Liver (tissue), 9 donors: Measurements from ENCODE around the gene HOXA5. TPM values are rescaled to one million over a fixed set of nuclear protein-coding genes. Genes with fewer than 3 reads are reported as not detected.

Experiments used
- DNase-seq: peaks from one replicate; pipeline ENCODE4 v3.0.0-alpha.2; 2017; ENCODE audit warnings: low spot score
- H3K27ac ChIP-seq, 2 donors: one replicate each; pipeline ENCODE4 v1.7.0; 2013; ENCODE audit warnings: inconsistent platforms in 2 of 2, low read length in 2 of 2, control low read depth in 1 of 2, low read depth in 1 of 2, mild to moderate bottlenecking in 1 of 2
- H3K27me3 ChIP-seq, 4 donors: one replicate each; pipeline versions ENCODE4 v1.6.1 to v1.7.0; 2013; ENCODE audit warnings: low read length in 3 of 4, inconsistent platforms in 1 of 4, mild to moderate bottlenecking in 1 of 4, moderate library complexity in 1 of 4; ENCODE audit not compliant: control insufficient read depth in 4 of 4, insufficient read depth in 4 of 4
- H3K36me3 ChIP-seq, 4 donors: one replicate each; pipeline versions ENCODE4 v1.6.1 to v1.7.0; 2013; ENCODE audit warnings: low read length in 3 of 4, mild to moderate bottlenecking in 3 of 4, low read depth in 1 of 4, moderate library complexity in 1 of 4; ENCODE audit not compliant: control insufficient read depth in 4 of 4, insufficient read depth in 3 of 4
- H3K4me1 ChIP-seq, 4 donors: one replicate each; pipeline versions ENCODE4 v1.6.1 to v1.7.0; 2013; ENCODE audit warnings: low read length in 3 of 4, mild to moderate bottlenecking in 3 of 4, moderate library complexity in 1 of 4; ENCODE audit not compliant: control insufficient read depth in 4 of 4, insufficient read depth in 4 of 4
- H3K4me3 ChIP-seq, 3 donors: one replicate each; pipeline versions ENCODE4 v1.6.1 to v1.7.0; 2013; ENCODE audit warnings: low read length in 3 of 3, control low read depth in 1 of 3, low read depth in 1 of 3, mild to moderate bottlenecking in 1 of 3
- H3K9ac ChIP-seq, 2 donors: one replicate each; pipeline ENCODE4 v1.7.0; 2013; ENCODE audit warnings: low read length in 2 of 2, mild to moderate bottlenecking in 2 of 2, moderate library complexity in 2 of 2, control low read depth in 1 of 2, low read depth in 1 of 2
- H3K9me3 ChIP-seq, 4 donors: one replicate each; pipeline versions ENCODE4 v1.6.1 to v1.7.0; 2013; ENCODE audit warnings: low read length in 3 of 4; ENCODE audit not compliant: control insufficient read depth in 4 of 4
- EGR1 ChIP-seq, 2 donors: IDR thresholded peaks; 2 replicates each; pipeline ENCODE4 v1.6.1; 2016 to 2018; ENCODE audit warnings: antibody characterized with exemption in 2 of 2, low read depth in 2 of 2
- FOXA1 ChIP-seq: IDR thresholded peaks from 2 replicates; pipeline ENCODE4 v1.6.1; 2016; ENCODE audit warnings: antibody characterized with exemption
- FOXA2 ChIP-seq: IDR thresholded peaks from 2 replicates; pipeline ENCODE4 v1.6.1; 2016; ENCODE audit warnings: antibody characterized with exemption
- GABPA ChIP-seq, 2 donors: IDR thresholded peaks in 1 of 2; conservative IDR thresholded peaks in 1 of 2; 2 replicates each; pipeline ENCODE4 v1.6.1; 2016; ENCODE audit warnings: antibody characterized with exemption in 2 of 2, mild to moderate bottlenecking in 1 of 2, moderate library complexity in 1 of 2
- HNF4G ChIP-seq: IDR thresholded peaks from 2 replicates; pipeline ENCODE4 v1.6.1; 2016; ENCODE audit warnings: antibody characterized with exemption
- JUND ChIP-seq, 2 donors: IDR thresholded peaks; 2 replicates each; pipeline ENCODE4 v1.6.1; 2016; ENCODE audit warnings: antibody characterized with exemption in 2 of 2
- NR2F2 ChIP-seq: IDR thresholded peaks from 2 replicates; pipeline ENCODE4 v1.6.1; 2016; ENCODE audit warnings: antibody characterized with exemption
- RAD21 ChIP-seq, 2 donors: IDR thresholded peaks; 2 replicates each; pipeline ENCODE4 v1.6.1; 2016; ENCODE audit warnings: antibody characterized with exemption in 2 of 2, mild to moderate bottlenecking in 2 of 2
- RXRA ChIP-seq, 2 donors: IDR thresholded peaks; 2 replicates each; pipeline ENCODE4 v1.6.1; 2017 to 2018; ENCODE audit warnings: antibody characterized with exemption in 2 of 2, mild to moderate bottlenecking in 1 of 2
- SP1 ChIP-seq: IDR thresholded peaks from 2 replicates; pipeline ENCODE4 v1.6.1; 2018; ENCODE audit warnings: antibody characterized with exemption, mild to moderate bottlenecking
- TAF1 ChIP-seq: conservative IDR thresholded peaks from 2 replicates; pipeline ENCODE4 v1.6.1; 2016; ENCODE audit warnings: antibody characterized with exemption, mild to moderate bottlenecking
- YY1 ChIP-seq: IDR thresholded peaks from 2 replicates; pipeline ENCODE4 v1.6.1; 2016; ENCODE audit warnings: antibody characterized with exemption, mild to moderate bottlenecking
- WGBS: extraction: QIAGEN DNeasy Blood & Tissue Kit; methylation state at CpG from one replicate; pipeline ENCODE4 v1.1.7; 2013; 5-methylcytosine and 5-hydroxymethylcytosine counted together
- polyA plus RNA-seq, 2 donors: library from polyadenylated mRNA; stranded (reverse) in 1 of 2; unstranded in 1 of 2; fragments of 200-250 nt in 1 of 2; fragments of >200 nt in 1 of 2; fragmentation: Nextera tagmentation in 1 of 2; extraction: Ambion mirVana in 1 of 2; gene quantifications; one replicate each; pipeline versions ENCODE4 v1.2.1 to v1.2.3, GENCODE V29; 2013 to 2015
- total RNA-seq, 2 donors: library from RNA; depleted of rRNA; stranded (reverse); fragments of >200 nt; gene quantifications; one replicate each; pipeline ENCODE4 v1.2.3, GENCODE V29; 2014
- TF ChIP-seq, protein P1 (sequence below): IDR thresholded peaks from 2 replicates; pipeline ENCODE4 v1.6.1; 2016; ENCODE audit warnings: antibody characterized with exemption, mild to moderate bottlenecking
- TF ChIP-seq, protein P2 (sequence below): IDR thresholded peaks from 2 replicates; pipeline ENCODE4 v1.6.1; 2016; ENCODE audit warnings: antibody characterized with exemption
- TF ChIP-seq, protein P3 (sequence below): IDR thresholded peaks from 2 replicates; pipeline ENCODE4 v1.6.1; 2016; ENCODE audit warnings: antibody characterized with exemption
- donor health status: healthy.
- donor health status: healthy.
- donor health status: healthy.
- donor health status: healthy.
- donor health status: healthy.

HOXA5 gene
- total and polyA plus RNA-seq, 4 donors, result 0.40 to 2.1 (median 0.66) TPM

DNA sequence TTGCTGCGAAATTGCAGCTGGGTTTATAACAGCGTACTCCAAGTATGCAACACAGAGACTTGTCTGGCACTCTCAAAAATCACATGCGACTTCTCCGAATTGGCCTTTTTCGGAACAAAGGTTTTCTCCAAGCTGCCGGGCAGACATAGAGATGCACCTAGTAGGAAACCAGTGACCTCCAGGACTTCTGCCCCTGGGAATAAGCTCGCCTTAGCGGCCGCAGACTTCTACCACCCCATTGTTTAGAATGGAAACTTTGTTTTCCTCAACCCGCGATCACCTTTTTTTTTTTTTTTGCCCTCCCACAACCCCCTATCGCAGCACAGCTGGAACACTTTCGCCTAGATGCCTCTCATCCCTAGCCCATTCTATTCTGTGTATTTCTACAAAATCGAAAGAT is 35.5 kb upstream of the HOXA5 start (continued):
- TF ChIP-seq HNF4G, result no peak

DNA sequence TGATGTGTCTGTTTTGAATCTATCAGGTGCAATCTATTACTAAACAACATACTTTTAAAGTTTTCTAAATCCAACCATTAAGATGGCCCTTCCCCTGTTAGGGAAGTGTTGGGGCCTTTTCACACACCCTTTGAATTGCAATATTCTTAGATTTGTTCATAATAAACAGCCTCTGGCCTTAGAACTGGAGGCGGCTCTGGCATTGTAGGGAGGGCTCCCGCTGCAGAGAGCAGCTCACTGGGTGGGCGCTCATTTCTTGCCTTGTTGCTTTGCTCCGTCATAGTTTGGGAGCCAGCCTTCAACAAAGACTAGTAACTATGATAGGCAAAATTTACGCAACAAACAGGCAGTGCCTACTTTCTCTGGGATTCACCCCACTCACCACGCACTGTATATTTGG is 34.9 kb upstream of the HOXA5 start:
- Histone ChIP-seq H3K4me3 (no peak overlapping the region), H3K36me3 (no peaks in the 10 kb centered on the region), H3K4me1 (peaks cover 2 to 15% (median 11%) of the 10 kb centered on the region in 4 donors), H3K27ac (no peak overlapping the region), H3K9ac (no peak overlapping the region), H3K27me3 (peaks cover 18 to 68% (median 25%) of the 10 kb centered on the region in 4 donors), H3K9me3 (no peaks in the 10 kb centered on the region)
- WGBS, result 47% methylated on average over 6 of the region's 6 CpGs
- no peak for DNase-seq
- no peak for TF ChIP-seq YY1
- no peak for TF ChIP-seq RXRA (IDR thresholded peaks at IDR 0.05)
- TF ChIP-seq SP1, result no peak
- TF ChIP-seq GABPA (IDR thresholded peaks at IDR 0.05 in 1 of 2, conservative IDR thresholded peaks at IDR 0.05 in 1 of 2), result no peak
- TF ChIP-seq HNF4G, result no peak
- TF ChIP-seq, protein P1, sequence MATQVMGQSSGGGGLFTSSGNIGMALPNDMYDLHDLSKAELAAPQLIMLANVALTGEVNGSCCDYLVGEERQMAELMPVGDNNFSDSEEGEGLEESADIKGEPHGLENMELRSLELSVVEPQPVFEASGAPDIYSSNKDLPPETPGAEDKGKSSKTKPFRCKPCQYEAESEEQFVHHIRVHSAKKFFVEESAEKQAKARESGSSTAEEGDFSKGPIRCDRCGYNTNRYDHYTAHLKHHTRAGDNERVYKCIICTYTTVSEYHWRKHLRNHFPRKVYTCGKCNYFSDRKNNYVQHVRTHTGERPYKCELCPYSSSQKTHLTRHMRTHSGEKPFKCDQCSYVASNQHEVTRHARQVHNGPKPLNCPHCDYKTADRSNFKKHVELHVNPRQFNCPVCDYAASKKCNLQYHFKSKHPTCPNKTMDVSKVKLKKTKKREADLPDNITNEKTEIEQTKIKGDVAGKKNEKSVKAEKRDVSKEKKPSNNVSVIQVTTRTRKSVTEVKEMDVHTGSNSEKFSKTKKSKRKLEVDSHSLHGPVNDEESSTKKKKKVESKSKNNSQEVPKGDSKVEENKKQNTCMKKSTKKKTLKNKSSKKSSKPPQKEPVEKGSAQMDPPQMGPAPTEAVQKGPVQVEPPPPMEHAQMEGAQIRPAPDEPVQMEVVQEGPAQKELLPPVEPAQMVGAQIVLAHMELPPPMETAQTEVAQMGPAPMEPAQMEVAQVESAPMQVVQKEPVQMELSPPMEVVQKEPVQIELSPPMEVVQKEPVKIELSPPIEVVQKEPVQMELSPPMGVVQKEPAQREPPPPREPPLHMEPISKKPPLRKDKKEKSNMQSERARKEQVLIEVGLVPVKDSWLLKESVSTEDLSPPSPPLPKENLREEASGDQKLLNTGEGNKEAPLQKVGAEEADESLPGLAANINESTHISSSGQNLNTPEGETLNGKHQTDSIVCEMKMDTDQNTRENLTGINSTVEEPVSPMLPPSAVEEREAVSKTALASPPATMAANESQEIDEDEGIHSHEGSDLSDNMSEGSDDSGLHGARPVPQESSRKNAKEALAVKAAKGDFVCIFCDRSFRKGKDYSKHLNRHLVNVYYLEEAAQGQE, result no peak
- no peak for TF ChIP-seq TAF1
- TF ChIP-seq FOXA1, result no peak

DNA sequence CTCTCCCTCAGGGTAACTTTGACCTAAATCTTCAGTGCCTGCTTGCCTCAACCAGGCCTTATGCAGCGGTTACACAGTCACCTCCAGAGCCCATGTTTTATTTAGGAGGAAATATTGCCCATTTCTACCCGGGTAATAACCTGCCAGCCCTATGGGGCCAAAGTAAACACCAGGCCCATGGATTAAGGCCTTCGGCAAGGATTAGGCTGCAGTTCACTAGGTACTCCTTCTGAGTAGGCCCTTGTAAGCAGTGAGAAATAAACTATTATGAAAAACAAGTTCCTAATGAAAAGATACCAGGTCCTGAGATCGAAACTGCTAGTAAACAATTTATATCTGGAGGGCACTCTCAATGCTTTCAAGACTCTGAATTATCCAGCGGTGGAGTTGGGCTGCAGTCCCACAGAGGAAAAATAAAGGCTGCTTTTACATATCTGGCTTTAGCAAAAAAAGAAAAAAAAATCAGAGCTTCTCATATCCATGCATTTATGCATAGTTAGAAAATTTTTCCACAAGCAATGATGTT is 34.4 kb upstream of the HOXA5 start:
- Histone ChIP-seq H3K27ac (no peak overlapping the region), H3K4me3 (no peak overlapping the region), H3K36me3 (no peaks in the 10 kb centered on the region), H3K9ac (no peak overlapping the region), H3K9me3 (no peaks in the 10 kb centered on the region), H3K27me3 (peaks cover 18 to 64% (median 22%) of the 10 kb centered on the region in 4 donors), H3K4me1 (peaks cover 8 to 18% (median 14%) of the 10 kb centered on the region in 4 donors)
- 52% methylated on average over 5 of the region's 5 CpGs for WGBS
- no peak for DNase-seq
- no peak for TF ChIP-seq JUND (IDR thresholded peaks at IDR 0.05)
- TF ChIP-seq TAF1, result no peak
- no peak for TF ChIP-seq YY1
- no peak for TF ChIP-seq GABPA (IDR thresholded peaks at IDR 0.05 in 1 of 2, conservative IDR thresholded peaks at IDR 0.05 in 1 of 2)
- TF ChIP-seq RAD21 (IDR thresholded peaks at IDR 0.05), result no peak
- TF ChIP-seq HNF4G, result no peak
- no peak for TF ChIP-seq FOXA1
- TF ChIP-seq NR2F2, result no peak
- no peak for TF ChIP-seq EGR1 (IDR thresholded peaks at IDR 0.05; ENCODE audit: low read depth in 2 of 2)
- TF ChIP-seq, protein P2, sequence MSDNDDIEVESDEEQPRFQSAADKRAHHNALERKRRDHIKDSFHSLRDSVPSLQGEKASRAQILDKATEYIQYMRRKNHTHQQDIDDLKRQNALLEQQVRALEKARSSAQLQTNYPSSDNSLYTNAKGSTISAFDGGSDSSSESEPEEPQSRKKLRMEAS, result no peak
- TF ChIP-seq, protein P1, result no peak
- TF ChIP-seq, protein P3, sequence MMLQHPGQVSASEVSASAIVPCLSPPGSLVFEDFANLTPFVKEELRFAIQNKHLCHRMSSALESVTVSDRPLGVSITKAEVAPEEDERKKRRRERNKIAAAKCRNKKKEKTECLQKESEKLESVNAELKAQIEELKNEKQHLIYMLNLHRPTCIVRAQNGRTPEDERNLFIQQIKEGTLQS, result no peak
- TF ChIP-seq FOXA2, result no peak
